Subcutaneous abdominal adipose tissue (tissue), 5 donors: ENCODE results near the gene NTRK2.
"Not testable (repeated sequence)": the region's sequence is repeated elsewhere in the genome, so short reads cannot be mapped to it uniquely, and the experiment has no call there.

Experiments
- H3K27ac ChIP-seq: one replicate; pipeline ENCODE4 v1.7.0; 2013; ENCODE audit warnings: low read depth, mild to moderate bottlenecking, inconsistent platforms, low read length, moderate library complexity
- H3K27me3 ChIP-seq, 5 donors: one replicate each; pipeline ENCODE4 v1.7.0; 2013; ENCODE audit warnings: low read length in 5 of 5, inconsistent platforms in 1 of 5; ENCODE audit not compliant: control insufficient read depth in 5 of 5, insufficient read depth in 4 of 5
- H3K36me3 ChIP-seq, 5 donors: one replicate each; pipeline ENCODE4 v1.7.0; 2013; ENCODE audit warnings: low read length in 5 of 5; ENCODE audit not compliant: control insufficient read depth in 5 of 5, insufficient read depth in 5 of 5
- H3K4me1 ChIP-seq, 5 donors: one replicate each; pipeline ENCODE4 v1.7.0; 2013; ENCODE audit warnings: low read length in 5 of 5, mild to moderate bottlenecking in 3 of 5, moderate library complexity in 1 of 5; ENCODE audit not compliant: control insufficient read depth in 5 of 5, insufficient read depth in 5 of 5
- H3K4me3 ChIP-seq, 5 donors: one replicate each; pipeline ENCODE4 v1.7.0; 2013; ENCODE audit warnings: low read length in 5 of 5, low read depth in 1 of 5
- H3K9ac ChIP-seq, 5 donors: one replicate each; pipeline ENCODE4 v1.7.0; 2013; ENCODE audit warnings: low read length in 5 of 5, mild to moderate bottlenecking in 4 of 5, moderate library complexity in 3 of 5
- H3K9me3 ChIP-seq, 5 donors: one replicate each; pipeline ENCODE4 v1.7.0; 2013; ENCODE audit warnings: low read length in 5 of 5; ENCODE audit not compliant: control insufficient read depth in 5 of 5
- donor health status: healthy.
- donor health status: healthy.
- donor health status: healthy.
- donor health status: healthy.
- donor health status: healthy.

The NTRK2 gene

GRCh38 chr9:84880835-84881234, 211.3 kb downstream of the NTRK2 start:
- Histone ChIP-seq H3K4me3 (no peak overlapping the region), H3K9me3 (no peaks in the 10 kb centered on the region), H3K9ac (no peak overlapping the region), H3K27ac (no peak overlapping the region), H3K27me3 (no peaks in the 10 kb centered on the region), H3K36me3 (no peaks in the 10 kb centered on the region), H3K4me1 (no peaks in the 10 kb centered on the region)

GRCh38 chr9:84886866-84887265, 217.3 kb downstream of the NTRK2 start:
- no peaks in the 10 kb centered on the region for H3K27me3 ChIP-seq
- H3K36me3 ChIP-seq: no peaks in the 10 kb centered on the region
- no peak overlapping the region for H3K9ac ChIP-seq
- H3K4me3 ChIP-seq: no peak overlapping the region
- H3K27ac ChIP-seq: no peak overlapping the region
- H3K4me1 ChIP-seq: no peaks in the 10 kb centered on the region
- H3K9me3 ChIP-seq: no peaks in the 10 kb centered on the region

- H3K27me3 ChIP-seq: no peaks in the 10 kb centered on the region
- H3K36me3 ChIP-seq: no peaks in the 10 kb centered on the region
- peaks cover 0 to 3% (median 0%) of the 10 kb centered on the region in 5 donors for H3K4me1 ChIP-seq
- no peak overlapping the region for H3K27ac ChIP-seq
- H3K4me3 ChIP-seq: no peak overlapping the region
- H3K9ac ChIP-seq: no peak overlapping the region
- H3K9me3 ChIP-seq: no peaks in the 10 kb centered on the region
Observed at GRCh38 chr9:84891924-84892323, 222.4 kb downstream of the NTRK2 start.

- no peaks in the 10 kb centered on the region for H3K9me3 ChIP-seq
- peaks cover 0 to 11% (median 2%) of the 10 kb centered on the region in 5 donors for H3K4me1 ChIP-seq
- no peak overlapping the region for H3K9ac ChIP-seq
- no peak overlapping the region for H3K27ac ChIP-seq
- H3K36me3 ChIP-seq: no peaks in the 10 kb centered on the region
- H3K4me3 ChIP-seq: no peak overlapping the region
- H3K27me3 ChIP-seq: no peaks in the 10 kb centered on the region
Observed at GRCh38 chr9:84893419-84894128, 224.0 kb downstream of the NTRK2 start.

- Histone ChIP-seq H3K27me3 (no peaks in the 10 kb centered on the region), H3K4me1 (peaks cover 0 to 12% (median 2%) of the 10 kb centered on the region in 5 donors), H3K27ac (no peak overlapping the region)
Observed at GRCh38 chr9:84894859-84895258, 225.3 kb downstream of the NTRK2 start.

GRCh38 chr9:84897362-84898094, 228.0 kb downstream of the NTRK2 start:
- no peak overlapping the region for H3K4me3 ChIP-seq
- peaks cover 0 to 12% (median 2%) of the 10 kb centered on the region in 5 donors for H3K4me1 ChIP-seq
- no peaks in the 10 kb centered on the region for H3K9me3 ChIP-seq
- H3K27ac ChIP-seq: no peak overlapping the region
- H3K9ac ChIP-seq: no peak overlapping the region
- H3K27me3 ChIP-seq: no peaks in the 10 kb centered on the region
- no peaks in the 10 kb centered on the region for H3K36me3 ChIP-seq

More at GRCh38 chr9:84894859-84895258, 225.3 kb downstream of the NTRK2 start:
- no peak overlapping the region for H3K4me3 ChIP-seq
- no peaks in the 10 kb centered on the region for H3K36me3 ChIP-seq
- H3K9me3 ChIP-seq: no peaks in the 10 kb centered on the region
- H3K9ac ChIP-seq: no peak overlapping the region

GRCh38 chr9:84898188-84898587, 228.7 kb downstream of the NTRK2 start:
- H3K36me3 ChIP-seq: no peaks in the 10 kb centered on the region
- H3K27me3 ChIP-seq: no peaks in the 10 kb centered on the region
- no peak overlapping the region for H3K4me3 ChIP-seq
- peaks cover 0 to 12% (median 2%) of the 10 kb centered on the region in 5 donors for H3K4me1 ChIP-seq
- H3K9ac ChIP-seq: no peak overlapping the region
- no peak overlapping the region for H3K27ac ChIP-seq
- H3K9me3 ChIP-seq: peaks cover 0 to 2% (median 0%) of the 10 kb centered on the region in 5 donors

GRCh38 chr9:84898618-84899017, 229.1 kb downstream of the NTRK2 start:
- peaks cover 0 to 12% (median 2%) of the 10 kb centered on the region in 5 donors for H3K4me1 ChIP-seq
- not testable (repeated sequence) for H3K27me3 ChIP-seq, H3K9me3 ChIP-seq, H3K36me3 ChIP-seq, H3K9ac ChIP-seq, H3K27ac ChIP-seq, H3K4me3 ChIP-seq

- Histone ChIP-seq H3K9me3 (peaks cover 0 to 2% (median 0%) of the 10 kb centered on the region in 5 donors), H3K27me3 (no peaks in the 10 kb centered on the region), H3K36me3 (no peaks in the 10 kb centered on the region), H3K4me3 (no peak overlapping the region), H3K4me1 (peaks cover 0 to 10% (median 2%) of the 10 kb centered on the region in 5 donors), H3K9ac (no peak overlapping the region), H3K27ac (no peak overlapping the region)
Observed at GRCh38 chr9:84899326-84899725, 229.8 kb downstream of the NTRK2 start.

- H3K27me3 ChIP-seq: no peaks in the 10 kb centered on the region
- H3K9me3 ChIP-seq: peaks cover 0 to 2% (median 0%) of the 10 kb centered on the region in 5 donors
- peaks cover 0 to 9% (median 2%) of the 10 kb centered on the region in 5 donors for H3K4me1 ChIP-seq
- no peaks in the 10 kb centered on the region for H3K36me3 ChIP-seq
- H3K9ac ChIP-seq: no peak overlapping the region
- H3K27ac ChIP-seq: no peak overlapping the region
- no peak overlapping the region for H3K4me3 ChIP-seq
Observed at GRCh38 chr9:84900421-84900820, 230.9 kb downstream of the NTRK2 start.
